H1 (cell line): Measurements from ENCODE around the gene MOB3B. TPM values are rescaled to one million over a fixed set of nuclear protein-coding genes. Genes with fewer than 3 reads are reported as not detected.

ENCODE experiments used
- CTCF ChIA-PET: fragments of 300-600 bp; sonication (Branson Sonifier 250); formaldehyde crosslinking; loops from one replicate; lab custom pipeline; 2021; ENCODE audit not compliant: partially characterized antibody; lab: Charles Lee
- POLR2A ChIA-PET: fragments of 300-600 bp; sonication (Branson Sonifier 250); formaldehyde crosslinking; loops from one replicate; lab custom pipeline; 2021; ENCODE audit warnings: inconsistent platforms; ENCODE audit not compliant: partially characterized antibody; lab: Charles Lee
- DNase-seq, 2 experiments: peaks; one replicate each; pipeline versions ENCODE4 v3.0.0 to v3.0.0-alpha.2; 2010 to 2022; ENCODE audit warnings: low spot score in 2 of 2, low read depth in 1 of 2, mixed read lengths in 1 of 2
- FAIRE-seq: peaks from 2 replicates; lab custom pipeline; 2011; peaks lifted over from hg19 to GRCh38; lab: Jason Lieb, UNC
- H2AFZ ChIP-seq: 2 replicates; pipeline ENCODE4 v1.8.1; 2012; ENCODE audit warnings: low read length, inconsistent platforms
- H2AK5ac ChIP-seq: 2 replicates; pipeline ENCODE4 v1.6.1; 2013; ENCODE audit warnings: low read depth, low read length
- H2BK120ac ChIP-seq: replicated peaks from 2 replicates; pipeline ENCODE3; 2013; ENCODE audit warnings: low read depth, low read length, inconsistent platforms
- H2BK12ac ChIP-seq: 2 replicates; pipeline ENCODE4 v1.6.1; 2013; ENCODE audit warnings: low read depth, low read length
- H2BK15ac ChIP-seq: 2 replicates; pipeline ENCODE4 v1.6.1; 2013; ENCODE audit warnings: low read length
- H2BK20ac ChIP-seq: 2 replicates; pipeline ENCODE4 v1.6.1; 2013; ENCODE audit warnings: low read length
- H2BK5ac ChIP-seq: 2 replicates; pipeline ENCODE4 v1.6.1; 2013; ENCODE audit warnings: low read depth, low read length
- H3K14ac ChIP-seq: 2 replicates; pipeline ENCODE4 v1.6.1; 2013; ENCODE audit warnings: inconsistent platforms; ENCODE audit not compliant: insufficient read length
- H3K18ac ChIP-seq: 2 replicates; pipeline ENCODE4 v1.6.1; 2013; ENCODE audit warnings: low read length; ENCODE audit errors: extremely low read depth
- H3K23ac ChIP-seq: 2 replicates; pipeline ENCODE4 v1.6.1; 2013; ENCODE audit warnings: inconsistent platforms; ENCODE audit not compliant: insufficient read length
- H3K23me2 ChIP-seq: 2 replicates; pipeline ENCODE4 v1.6.1; 2013; ENCODE audit warnings: low read depth, low read length
- H3K27ac ChIP-seq: 2 replicates; pipeline ENCODE4 v1.6.1; 2011; ENCODE audit warnings: low read depth, low read length, inconsistent platforms
- H3K27me3 ChIP-seq, 4 experiments: replicated peaks in 1 of 4; 1 replicate in 1 of 4; 2 replicates in 3 of 4; pipeline versions ENCODE4 v1.6.1 to v1.8.1; 2011 to 2013; ENCODE audit warnings: low read length in 3 of 4, mild to moderate bottlenecking in 3 of 4, inconsistent platforms in 2 of 4, mixed read lengths in 2 of 4, moderate library complexity in 1 of 4; ENCODE audit not compliant: control insufficient read depth in 3 of 4, insufficient read depth in 3 of 4; ENCODE audit errors: extremely low read depth in 1 of 4
- H3K36me3 ChIP-seq, 4 experiments: 2 replicates each; pipeline versions ENCODE4 v1.6.1 to v1.8.1; 2011 to 2013; ENCODE audit warnings: mild to moderate bottlenecking in 4 of 4, low read length in 3 of 4, moderate library complexity in 2 of 4, control low read depth in 1 of 4, inconsistent platforms in 1 of 4; ENCODE audit not compliant: insufficient read depth in 4 of 4, control insufficient read depth in 2 of 4
- H3K4ac ChIP-seq: replicated peaks from 2 replicates; pipeline ENCODE3; 2013; ENCODE audit warnings: low read length, low read depth, mixed read lengths, inconsistent platforms; ENCODE audit not compliant: insufficient read length
- H3K4me1 ChIP-seq, 4 experiments: replicated peaks in 1 of 4; 1 replicate in 1 of 4; 2 replicates in 3 of 4; pipeline versions ENCODE4 v1.6.1 to v1.8.1; 2011 to 2013; ENCODE audit warnings: low read length in 3 of 4, inconsistent platforms in 2 of 4, mixed read lengths in 1 of 4; ENCODE audit not compliant: insufficient read depth in 4 of 4, control insufficient read depth in 3 of 4
- H3K4me2 ChIP-seq, 2 experiments: 2 replicates each; pipeline versions ENCODE4 v1.6.1 to v1.8.1; 2011 to 2013; ENCODE audit warnings: low read depth in 2 of 2, low read length in 2 of 2, control low read depth in 1 of 2, inconsistent platforms in 1 of 2, mild to moderate bottlenecking in 1 of 2; ENCODE audit not compliant: insufficient read depth in 1 of 2
- H3K4me3 ChIP-seq, 4 experiments: fragments of 200-600, 300-600 bp in 1 of 4; sonication (generic), shearing (Covaris generic), sonication (Bioruptor Twin) in 1 of 4; 2 replicates each; pipeline versions ENCODE4 v1.5.1 to v1.8.1; 2011 to 2016; ENCODE audit warnings: low read length in 4 of 4, low read depth in 3 of 4, control low read depth in 2 of 4, inconsistent platforms in 2 of 4, mild to moderate bottlenecking in 2 of 4, mixed read lengths in 1 of 4, moderate library complexity in 1 of 4; ENCODE audit not compliant: insufficient read depth in 2 of 4; ENCODE audit errors: extremely low read depth in 1 of 4
- H3K56ac ChIP-seq: replicated peaks from 2 replicates; pipeline ENCODE3; 2013; ENCODE audit warnings: low read depth, mild to moderate bottlenecking, mixed read lengths, low read length, inconsistent platforms; ENCODE audit not compliant: insufficient read length
- H3K79me1 ChIP-seq: 2 replicates; pipeline ENCODE4 v1.6.1; 2013; ENCODE audit warnings: low read depth, low read length, control low read depth
- H3K79me2 ChIP-seq, 2 experiments: 2 replicates each; pipeline versions ENCODE4 v1.6.1 to v1.8.1; 2012 to 2013; ENCODE audit warnings: low read length in 2 of 2, mild to moderate bottlenecking in 2 of 2, inconsistent platforms in 1 of 2; ENCODE audit not compliant: insufficient read depth in 2 of 2, control insufficient read depth in 1 of 2
- H3K9ac ChIP-seq, 4 experiments: replicated peaks in 1 of 4; 1 replicate in 1 of 4; 2 replicates in 3 of 4; pipeline versions ENCODE4 v1.6.1 to v1.8.1; 2011 to 2013; ENCODE audit warnings: low read depth in 3 of 4, low read length in 3 of 4, control low read depth in 2 of 4, mild to moderate bottlenecking in 2 of 4, moderate library complexity in 2 of 4, inconsistent platforms in 1 of 4; ENCODE audit errors: extremely low read depth in 1 of 4
- H3K9me3 ChIP-seq, 2 experiments: 2 replicates each; pipeline versions ENCODE4 v1.6.1 to v1.8.1; 2012 to 2013; ENCODE audit warnings: mild to moderate bottlenecking in 2 of 2, moderate library complexity in 2 of 2, control low read depth in 1 of 2, inconsistent platforms in 1 of 2, low read depth in 1 of 2, low read length in 1 of 2, mixed read lengths in 1 of 2; ENCODE audit not compliant: insufficient read depth in 2 of 2
- H4K20me1 ChIP-seq, 2 experiments: replicated peaks in 1 of 2; 2 replicates each; pipeline versions ENCODE3 to v1.8.1; 2011 to 2013; ENCODE audit warnings: inconsistent platforms in 2 of 2, low read length in 2 of 2, mild to moderate bottlenecking in 1 of 2; ENCODE audit not compliant: insufficient read depth in 2 of 2, control insufficient read depth in 1 of 2
- H4K5ac ChIP-seq: 2 replicates; pipeline ENCODE4 v1.6.1; 2013; ENCODE audit warnings: low read length, low read depth, mixed read lengths, inconsistent platforms; ENCODE audit not compliant: insufficient read length
- H4K8ac ChIP-seq: 2 replicates; pipeline ENCODE4 v1.8.0; 2013; ENCODE audit warnings: mild to moderate bottlenecking, moderate library complexity, low read length, inconsistent platforms; ENCODE audit not compliant: insufficient read depth; ENCODE audit errors: extremely low read depth
- H4K91ac ChIP-seq: replicated peaks from 2 replicates; pipeline ENCODE3; 2013; ENCODE audit warnings: low read length, mixed read lengths, inconsistent platforms; ENCODE audit not compliant: insufficient read length
- BACH1 ChIP-seq: IDR thresholded peaks from 2 replicates; pipeline ENCODE4 v1.6.1; 2012; ENCODE audit warnings: low read length, improper control_type of control experiment
- CEBPB ChIP-seq: IDR thresholded peaks from 2 replicates; pipeline ENCODE4 v1.6.1; 2012; ENCODE audit warnings: low read depth, low read length
- FOSL1 ChIP-seq: IDR thresholded peaks from 2 replicates; pipeline ENCODE4 v1.6.1; 2011; ENCODE audit warnings: mild to moderate bottlenecking, low read depth, low read length, moderate library complexity; ENCODE audit not compliant: insufficient read depth
- GABPA ChIP-seq: IDR thresholded peaks from 2 replicates; pipeline ENCODE4 v1.6.1; 2011; ENCODE audit warnings: mild to moderate bottlenecking, low read length, moderate library complexity, borderline replicate concordance; ENCODE audit not compliant: insufficient read depth
- NRF1 ChIP-seq: IDR thresholded peaks from 2 replicates; pipeline ENCODE4 v1.6.1; 2011; ENCODE audit warnings: mild to moderate bottlenecking, low read depth, low read length, improper control_type of control experiment
- RXRA ChIP-seq: IDR thresholded peaks from 2 replicates; pipeline ENCODE4 v1.6.1; 2011; ENCODE audit warnings: low read depth, mild to moderate bottlenecking, low read length, moderate library complexity; ENCODE audit not compliant: insufficient read depth
- SIX5 ChIP-seq: IDR thresholded peaks from 2 replicates; pipeline ENCODE4 v1.6.1; 2011; ENCODE audit warnings: mild to moderate bottlenecking, low read depth, low read length
- SUZ12 ChIP-seq: fragments of 200-600 bp; sonication (generic); IDR thresholded peaks from 2 replicates; pipeline ENCODE4 v1.6.1; 2012; ENCODE audit warnings: mild to moderate bottlenecking, inconsistent platforms, low read length, moderate library complexity, mixed read lengths
- WGBS, 2 experiments: shearing (Covaris generic) in 1 of 2; methylation state at CpG; one replicate each; pipeline versions ENCODE4 v1.1.6 to v1.1.7; 2013 to 2015; ENCODE audit warnings: low lambda C conversion rate in 2 of 2, mixed read lengths in 2 of 2, inconsistent platforms in 1 of 2, low coverage in 1 of 2, missing lambda C conversion rate in 1 of 2; ENCODE audit not compliant: insufficient replicate concordance in 2 of 2, insufficient coverage in 1 of 2, insufficient read length in 1 of 2; ENCODE audit errors: extremely low coverage in 1 of 2, missing lambda C conversion rate in 1 of 2; 5-methylcytosine and 5-hydroxymethylcytosine counted together
- polyA plus RNA-seq, 7 experiments: library from polyadenylated mRNA; depleted of rRNA in 3 of 7; stranded (reverse) in 5 of 7; unstranded in 2 of 7; fragments of >200 nt in 5 of 7; fragments of 200-250 nt in 2 of 7; gene quantifications; 1 replicate in 5 of 7; 2 replicates in 1 of 7; 4 replicates in 1 of 7; pipeline versions ENCODE4 v1.2.1 to v1.2.3, GENCODE V29; 2011 to 2013; ENCODE audit warnings: missing spikeins in 2 of 7, mixed read lengths in 2 of 7
- total RNA-seq: library from RNA; stranded (reverse); fragmentation: NEBNext Ultra II Directional; extraction: Animal tissue kit (Norgen Biotek cat#: 25700); gene quantifications from 2 replicates; pipeline ENCODE4 v1.2.1, GENCODE V29; 2021
- TF ChIP-seq, protein P1 (sequence below): IDR thresholded peaks from 2 replicates; pipeline ENCODE4 v1.6.1; 2011; ENCODE audit warnings: low read depth, mild to moderate bottlenecking, low read length; ENCODE audit not compliant: insufficient read depth

Gene MOB3B
- total and polyA plus RNA-seq, 2 of the 8 experiments (the other 6 are each of a cell fraction or from before 2014, with no cell fraction given): 12.7 to 16.1 TPM

DNA sequence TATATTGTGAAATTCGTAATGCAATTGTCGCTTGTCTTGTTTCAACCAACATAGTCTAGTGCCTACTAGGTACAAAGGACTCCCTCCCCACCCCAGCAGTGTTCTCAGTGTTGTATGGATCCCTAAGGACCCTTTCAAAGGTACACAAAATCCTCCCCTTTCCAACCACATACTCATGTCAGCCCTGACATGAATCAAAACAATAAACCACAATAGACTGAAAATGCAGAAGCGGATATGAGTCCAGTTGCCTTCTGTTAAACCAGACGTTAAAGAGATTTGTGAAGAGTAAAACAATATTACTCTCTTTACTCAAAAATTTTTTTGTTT is 87.9 kb downstream of the MOB3B start:
- H3K4me1 ChIP-seq: peaks cover 0 to 7% (median 2%) of the 10 kb centered on the region in 4 experiments; a peak in 4 of 7 replicates
- 89% methylated on average over 4 of the region's 4 CpGs; no CpG with 5 or more reads in 1 of the 2 experiments for WGBS, 2 experiments

More for the DNA sequence above, 87.9 kb downstream of the MOB3B start:
- no peaks in the 10 kb centered on the region for H4K20me1 ChIP-seq
- H2BK12ac ChIP-seq: no peak overlapping the region
- 0 out of 4 replicates have a peak, but pooled peaks cover 0 to 3% of the 10 kb centered on the region in 2 experiments for H3K79me2 ChIP-seq
- no peak overlapping the region for H3K27ac ChIP-seq
- no peak overlapping the region for H4K91ac ChIP-seq
- no peaks in the 10 kb centered on the region for H3K27me3 ChIP-seq
- H2BK20ac ChIP-seq: no peak overlapping the region
- no peak overlapping the region for H2BK120ac ChIP-seq
- no peak overlapping the region for H3K23ac ChIP-seq
- H3K14ac ChIP-seq: no peak overlapping the region
- no peak overlapping the region for H2AFZ ChIP-seq
- DNase-seq (no peak), FAIRE-seq (no peak)
- TF ChIP-seq BACH1 (no peak), SUZ12 (no peak), CEBPB (no peak), FOSL1 (no peak), SIX5 (no peak), RXRA (no peak), NRF1 (no peak), GABPA (no peak)
- TF ChIP-seq, protein P1, sequence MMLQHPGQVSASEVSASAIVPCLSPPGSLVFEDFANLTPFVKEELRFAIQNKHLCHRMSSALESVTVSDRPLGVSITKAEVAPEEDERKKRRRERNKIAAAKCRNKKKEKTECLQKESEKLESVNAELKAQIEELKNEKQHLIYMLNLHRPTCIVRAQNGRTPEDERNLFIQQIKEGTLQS: no peak
- no peak overlapping the region for H3K4ac ChIP-seq
- no peaks in the 10 kb centered on the region for H3K9me3 ChIP-seq
- H3K18ac ChIP-seq: no peak overlapping the region
- no peak overlapping the region for H3K9ac ChIP-seq
- no peak overlapping the region for H2BK15ac ChIP-seq
- POLR2A ChIA-PET: no interaction called here
- no peak overlapping the region for H3K4me2 ChIP-seq
- no peak overlapping the region for H2AK5ac ChIP-seq
- H3K36me3 ChIP-seq: no peaks in the 10 kb centered on the region
- no peaks in the 10 kb centered on the region; the same call in 1 of the 2 replicates for H3K79me1 ChIP-seq
- no peaks in the 10 kb centered on the region for H3K23me2 ChIP-seq
- H4K8ac ChIP-seq: no peak overlapping the region
- H2BK5ac ChIP-seq: no peak overlapping the region
- no peak overlapping the region for H3K4me3 ChIP-seq
- CTCF ChIA-PET: no interaction called here
- H3K56ac ChIP-seq: no peak overlapping the region
- H4K5ac ChIP-seq: no peak overlapping the region
